Esophagus muscularis mucosa (tissue), 3 donors: ENCODE measurements around the gene FAM241B.

Source experiments
- POLR2A ChIP-seq: fragments of 450-650 bp; IDR thresholded peaks from one replicate; pipeline ENCODE4 v1.6.1; 2017; ENCODE audit warnings: antibody characterized with exemption, moderate library complexity, mild to moderate bottlenecking, low read depth
- POLR2AphosphoS5 ChIP-seq, 2 donors: sonication (generic); formaldehyde crosslinking; IDR thresholded peaks; one replicate each; pipeline ENCODE4 v1.6.1; 2017; ENCODE audit warnings: antibody characterized with exemption in 2 of 2
- TF ChIP-seq, protein P1 (sequence below), 3 experiments: fragments of 200-600 bp in 2 of 3; fragments of 450-650 bp in 1 of 3; sonication (generic) in 2 of 3; IDR thresholded peaks; one replicate each; pipeline ENCODE4 v1.5.1; 2017 to 2019; ENCODE audit warnings: antibody characterized with exemption in 3 of 3, mild to moderate bottlenecking in 2 of 3, moderate library complexity in 1 of 3

DNA sequence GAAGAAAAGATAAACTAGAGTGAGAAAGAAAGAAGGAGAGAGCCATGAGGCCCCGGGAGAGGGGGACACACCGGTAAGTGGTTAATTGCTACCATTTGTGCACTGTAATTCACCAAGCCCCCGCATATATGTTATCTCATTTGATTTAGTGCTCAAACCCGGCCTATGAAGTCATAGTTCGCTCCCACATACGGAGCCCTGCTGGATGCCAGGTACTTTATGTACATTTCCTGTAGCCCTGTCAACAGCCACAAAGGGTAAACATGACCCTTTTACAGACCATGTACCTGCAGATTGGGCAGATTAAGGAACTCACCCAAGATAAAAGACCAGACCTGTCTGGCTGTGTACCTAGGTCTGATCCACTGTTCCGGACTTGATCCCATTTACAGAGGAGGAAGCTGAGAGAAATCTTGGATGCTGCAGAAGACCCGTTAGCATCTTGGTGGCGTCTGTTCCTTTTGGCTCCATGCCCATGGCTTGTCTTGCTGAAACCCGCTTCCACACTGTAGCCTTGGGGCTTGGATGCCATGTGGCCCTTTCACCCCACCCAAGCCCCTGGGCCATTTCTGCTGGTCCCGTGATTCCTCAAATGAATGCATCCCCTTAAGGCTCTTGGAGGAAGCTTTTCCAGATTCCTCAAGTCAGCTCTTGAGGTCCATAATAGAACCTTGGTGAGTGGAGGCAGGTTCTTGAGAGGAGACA, 32.3 kb downstream of the FAM241B start:
- TF ChIP-seq, protein P1, sequence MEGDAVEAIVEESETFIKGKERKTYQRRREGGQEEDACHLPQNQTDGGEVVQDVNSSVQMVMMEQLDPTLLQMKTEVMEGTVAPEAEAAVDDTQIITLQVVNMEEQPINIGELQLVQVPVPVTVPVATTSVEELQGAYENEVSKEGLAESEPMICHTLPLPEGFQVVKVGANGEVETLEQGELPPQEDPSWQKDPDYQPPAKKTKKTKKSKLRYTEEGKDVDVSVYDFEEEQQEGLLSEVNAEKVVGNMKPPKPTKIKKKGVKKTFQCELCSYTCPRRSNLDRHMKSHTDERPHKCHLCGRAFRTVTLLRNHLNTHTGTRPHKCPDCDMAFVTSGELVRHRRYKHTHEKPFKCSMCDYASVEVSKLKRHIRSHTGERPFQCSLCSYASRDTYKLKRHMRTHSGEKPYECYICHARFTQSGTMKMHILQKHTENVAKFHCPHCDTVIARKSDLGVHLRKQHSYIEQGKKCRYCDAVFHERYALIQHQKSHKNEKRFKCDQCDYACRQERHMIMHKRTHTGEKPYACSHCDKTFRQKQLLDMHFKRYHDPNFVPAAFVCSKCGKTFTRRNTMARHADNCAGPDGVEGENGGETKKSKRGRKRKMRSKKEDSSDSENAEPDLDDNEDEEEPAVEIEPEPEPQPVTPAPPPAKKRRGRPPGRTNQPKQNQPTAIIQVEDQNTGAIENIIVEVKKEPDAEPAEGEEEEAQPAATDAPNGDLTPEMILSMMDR (IDR thresholded peaks at IDR 0.05) = no peak
- TF ChIP-seq POLR2AphosphoS5 (IDR thresholded peaks at IDR 0.05) = no peak
- TF ChIP-seq POLR2A = no peak
